GM12878 (cell line): ENCODE measurements around the gene ZNF532. TPM values are rescaled to one million over a fixed set of nuclear protein-coding genes. Genes with fewer than 3 reads are reported as not detected.
"Not testable (repeated sequence)": the region's sequence is repeated elsewhere in the genome, so short reads cannot be mapped to it uniquely, and the experiment has no call there.

Source experiments
- ATAC-seq: fragments of 200-7000 bp; cut with Tn5 transposase; 3 replicates; pipeline ENCODE4 v1.9.1; 2020; ENCODE audit warnings: mild to moderate bottlenecking, moderate library complexity
- BruUV-seq: library from RNA; stranded (reverse); fragments of 400-500 nt; replicated peaks from 2 replicates; lab custom pipeline; 2021; lab: Mats Ljungman, UMichigan
- CTCF ChIA-PET: fragments of 300-600 bp; sonication (Branson Sonifier 250); formaldehyde crosslinking; extraction: SDS; loops from one replicate; lab custom pipeline; 2021; ENCODE audit warnings: inconsistent platforms; lab: Yijun Ruan, JAX
- POLR2A ChIA-PET: fragments of 350-600 bp; formaldehyde crosslinking; extraction: SDS; loops from one replicate; lab custom pipeline; 2021; ENCODE audit warnings: inconsistent platforms; lab: Charles Lee
- RAD21 ChIA-PET: fragments of 300-600 bp; sonication (Branson Sonifier 250); formaldehyde crosslinking; loops from one replicate; lab custom pipeline; 2023; ENCODE audit warnings: antibody characterized with exemption; ENCODE audit not compliant: unreplicated experiment; lab: Charles Lee
- SMC1A ChIA-PET: fragments of 300-600 bp; sonication (Branson Sonifier 250); formaldehyde crosslinking; loops from one replicate; lab custom pipeline; 2023; ENCODE audit not compliant: unreplicated experiment, uncharacterized antibody; lab: Charles Lee
- DNase-seq: peaks from one replicate; pipeline ENCODE4 v3.0.0-alpha.2; 2011; ENCODE audit warnings: low read depth, low spot score
- FAIRE-seq: peaks from 3 replicates; lab custom pipeline; 2011; peaks lifted over from hg19 to GRCh38; lab: Jason Lieb, UNC
- H2AFZ ChIP-seq: 2 replicates; pipeline ENCODE4 v1.6.0; 2011; ENCODE audit warnings: low read depth, low read length, control low read depth; ENCODE audit not compliant: control insufficient read depth
- H3K27ac ChIP-seq: 2 replicates; pipeline ENCODE4 v1.5.1; 2011; ENCODE audit warnings: control low read depth; ENCODE audit not compliant: control insufficient read depth, insufficient read depth
- H3K27me3 ChIP-seq, 2 experiments: replicated peaks in 1 of 2; 2 replicates each; pipeline versions ENCODE4 v1.6.0 to v1.6.1; 2011; ENCODE audit warnings: low read length in 1 of 2; ENCODE audit not compliant: control insufficient read depth in 2 of 2, insufficient read depth in 2 of 2
- H3K36me3 ChIP-seq, 2 experiments: 2 replicates each; pipeline ENCODE4 v1.5.1; 2011; ENCODE audit warnings: low read length in 1 of 2; ENCODE audit not compliant: control insufficient read depth in 2 of 2, insufficient read depth in 2 of 2
- H3K4me1 ChIP-seq: 2 replicates; pipeline ENCODE4 v1.6.1; 2011; ENCODE audit warnings: mild to moderate bottlenecking, low read length, moderate library complexity, mixed read lengths; ENCODE audit not compliant: control insufficient read depth, insufficient read depth
- H3K4me2 ChIP-seq: 2 replicates; pipeline ENCODE4 v1.6.0; 2011; ENCODE audit warnings: control low read depth; ENCODE audit not compliant: control insufficient read depth, insufficient read depth
- H3K4me3 ChIP-seq: fragments of 200-600 bp; sonication (generic); 2 replicates; pipeline ENCODE4 v1.5.1; 2016
- H3K79me2 ChIP-seq: 2 replicates; pipeline ENCODE4 v1.6.0; 2011; ENCODE audit warnings: low read length; ENCODE audit not compliant: control insufficient read depth, insufficient read depth
- H3K9ac ChIP-seq: 2 replicates; pipeline ENCODE4 v1.8.0; 2011; ENCODE audit warnings: low read length, control low read depth, mixed read lengths; ENCODE audit not compliant: control insufficient read depth, insufficient read depth
- H3K9me3 ChIP-seq: replicated peaks from 3 replicates; pipeline ENCODE4 v1.5.1; 2011; ENCODE audit warnings: mild to moderate bottlenecking, low read length; ENCODE audit not compliant: control insufficient read depth, insufficient read depth
- H4K20me1 ChIP-seq: 2 replicates; pipeline ENCODE4 v1.6.0; 2011; ENCODE audit not compliant: control insufficient read depth, insufficient read depth
- DPF2 ChIP-seq: fragments of 450-650 bp; IDR thresholded peaks from 2 replicates; pipeline ENCODE4 v1.6.1; 2017; ENCODE audit warnings: mild to moderate bottlenecking
- FOXK2 ChIP-seq: fragments of 450-650 bp; IDR thresholded peaks from 2 replicates; pipeline ENCODE4 v1.6.1; 2017; ENCODE audit warnings: mild to moderate bottlenecking, moderate library complexity
- IRF4 ChIP-seq: IDR thresholded peaks from 2 replicates; pipeline ENCODE4 v1.6.1; 2011; ENCODE audit warnings: low read depth, low read length
- POU2F2 ChIP-seq: IDR thresholded peaks from 3 replicates; pipeline ENCODE4 v1.6.1; 2011; ENCODE audit warnings: low read depth, mild to moderate bottlenecking, low read length, borderline replicate concordance
- SREBF2 ChIP-seq: IDR thresholded peaks from 2 replicates; pipeline ENCODE4 v1.6.1; 2012; ENCODE audit warnings: mild to moderate bottlenecking, low read length
- YY1 ChIP-seq: IDR thresholded peaks from 2 replicates; pipeline ENCODE4 v1.6.1; 2011; ENCODE audit warnings: low read depth, mild to moderate bottlenecking, low read length
- ZNF622 ChIP-seq: fragments of 450-650 bp; IDR thresholded peaks from 2 replicates; pipeline ENCODE4 v1.6.1; 2017; ENCODE audit warnings: mild to moderate bottlenecking, inconsistent platforms
- WGBS: methylation state at CpG from one replicate; pipeline ENCODE4 v1.1.6; 2016; ENCODE audit warnings: low lambda C conversion rate; ENCODE audit not compliant: insufficient replicate concordance, insufficient coverage; ENCODE audit errors: missing lambda C conversion rate; 5-methylcytosine and 5-hydroxymethylcytosine counted together
- in situ Hi-C: fragments of 300-500 bp; cut with MboI; formaldehyde crosslinking; loops from 9 replicates; pipeline ENCODE4 v1.14.3; 2018; ENCODE audit warnings: mixed read lengths
- intact Hi-C: fragments of 100-400 bp; cut with micrococcal nuclease; formaldehyde crosslinking; loops from one replicate; pipeline ENCODE4 v1.14.2; 2022; ENCODE audit not compliant: unreplicated experiment
- polyA plus RNA-seq, 11 experiments: library from polyadenylated mRNA; depleted of rRNA in 4 of 11; unstranded in 6 of 11; stranded (reverse) in 5 of 11; fragments of >200 nt; fragmentation: Nextera tagmentation in 4 of 11; fragmentation: Illumina TruSeq in 1 of 11; extraction: Ambion mirVana in 4 of 11; extraction: Trizol in 1 of 11; gene quantifications; 1 replicate in 1 of 11; 2 replicates in 10 of 11; pipeline versions ENCODE4 v1.2.1 to v1.2.3, GENCODE V29; 2011 to 2016; ENCODE audit warnings: inconsistent platforms in 2 of 11, missing spikeins in 2 of 11, low read depth in 1 of 11
- total RNA-seq, 4 experiments: library from RNA; depleted of rRNA in 3 of 4; stranded (reverse); fragments of >200 nt in 3 of 4; fragmentation: Illumina TruSeq in 1 of 4; extraction: Trizol in 1 of 4; gene quantifications; 2 replicates each; pipeline versions ENCODE4 v1.2.1 to v1.2.3, GENCODE V29; 2013 to 2021

ZNF532 gene
- total and polyA plus RNA-seq, 10 of the 15 experiments (the other 5 are each of a cell fraction or from before 2014, with no cell fraction given) = 0.44 to 3.4 (median 1.4) TPM

GRCh38 chr18:59022167-59022945 lies 157.7 kb downstream of the ZNF532 start:
- DNase-seq (no peak), ATAC-seq (no peak), FAIRE-seq (no peak)
- Histone ChIP-seq H3K4me2 (no peak overlapping the region), H3K4me1 (no peaks in the 10 kb centered on the region), H4K20me1 (no peaks in the 10 kb centered on the region), H3K79me2 (no peaks in the 10 kb centered on the region), H3K4me3 (no peak overlapping the region), H3K9me3 (peaks cover 3% of the 10 kb centered on the region; the same call in 2 of the 3 replicates), H3K27ac (no peak overlapping the region), H3K36me3 (no peaks in the 10 kb centered on the region), H3K27me3 (no peaks in the 10 kb centered on the region), H2AFZ (no peak overlapping the region), H3K9ac (no peak overlapping the region)
- ChIA-PET POLR2A (interaction anchor here (0.5 kb wide), 1 partner anchor 8 kb away, joined by 3 read pairs; no protein-coding TSS in a partner anchor), RAD21 (interaction anchor here (0.6 to 1.7 kb wide), 2 partner anchors 54 to 59 kb away, joined by 3 read pairs; no protein-coding TSS in a partner anchor), CTCF (interaction anchor here (0.9 to 1.1 kb wide), 2 partner anchors 10 to 70 kb away, joined by 3 to 5 read pairs; no protein-coding TSS in a partner anchor), SMC1A (interaction anchor here (1.3 to 2.6 kb wide), 4 partner anchors 9 to 48 kb away, joined by 3 to 9 read pairs (median 6); no protein-coding TSS in a partner anchor)
- TF ChIP-seq POU2F2 (no peak), DPF2 (no peak), IRF4 (no peak), ZNF622 (no peak)
- intact Hi-C loops (no loop called here), in situ Hi-C loops (no loop called here)
- BruUV-seq = no TSS peak
- WGBS = 50% methylated on average over 10 of the region's 10 CpGs

GRCh38 chr18:59024829-59025228 lies 160.2 kb downstream of the ZNF532 start:
- no TSS peak for BruUV-seq
- Histone ChIP-seq H3K27ac (no peak overlapping the region), H3K4me1 (no peaks in the 10 kb centered on the region), H4K20me1 (no peaks in the 10 kb centered on the region), H3K79me2 (no peaks in the 10 kb centered on the region), H3K27me3 (no peaks in the 10 kb centered on the region), H3K4me3 (no peak overlapping the region), H3K36me3 (no peaks in the 10 kb centered on the region), H2AFZ (no peak overlapping the region), H3K9me3 (no peaks in the 10 kb centered on the region), H3K9ac (no peak overlapping the region), H3K4me2 (no peak overlapping the region)
- in situ Hi-C loops (no loop called here), intact Hi-C loops (no loop called here)
- POLR2A ChIA-PET = interaction anchor here (0.6 kb wide), 1 partner anchor 145 kb away, joined by 3 read pairs; no protein-coding TSS in a partner anchor
- DNase-seq (no peak), FAIRE-seq (no peak), ATAC-seq (no peak)
- 87% methylated on average over 3 of the region's 3 CpGs for WGBS
- SMC1A ChIA-PET = interaction anchor here (1.3 kb wide), 1 partner anchor 10 kb away, joined by 3 read pairs; no protein-coding TSS in a partner anchor
- CTCF ChIA-PET = interaction anchor here (1.8 kb wide), 1 partner anchor 14 kb away, joined by 6 read pairs; no protein-coding TSS in a partner anchor
- no peak for TF ChIP-seq SREBF2
- TF ChIP-seq FOXK2 = no peak
- no peak for TF ChIP-seq YY1
- RAD21 ChIA-PET = no interaction called here

GRCh38 chr18:59025532-59025931 lies 160.9 kb downstream of the ZNF532 start:
- H3K4me1 ChIP-seq, in situ Hi-C loops, DNase-seq, H3K4me3 ChIP-seq, H4K20me1 ChIP-seq, H3K27me3 ChIP-seq, intact Hi-C loops, FAIRE-seq, H3K27ac ChIP-seq, H3K79me2 ChIP-seq, BruUV-seq, ATAC-seq, H3K4me2 ChIP-seq, H3K9me3 ChIP-seq, POLR2A ChIA-PET, H3K36me3 ChIP-seq, RAD21 ChIA-PET, H3K9ac ChIP-seq, H2AFZ ChIP-seq: not testable (repeated sequence)
- ChIA-PET SMC1A (interaction anchor here (1.3 kb wide), 1 partner anchor 10 kb away, joined by 3 read pairs; no protein-coding TSS in a partner anchor), CTCF (interaction anchor here (1.8 kb wide), 1 partner anchor 13 kb away, joined by 6 read pairs; no protein-coding TSS in a partner anchor)
- 76% methylated on average over 2 of the region's 2 CpGs for WGBS
